Kidney epithelial cell (primary cell): Measurements from ENCODE around the gene MAP3K20. TPM values are rescaled to one million over a fixed set of nuclear protein-coding genes. Genes with fewer than 3 reads are reported as not detected.
A peak's percentile ranks its signal among the peaks of the same experiment; 100 is the strongest.
"Not testable (repeated sequence)": the region's sequence is repeated elsewhere in the genome, so short reads cannot be mapped to it uniquely, and the experiment has no call there.

Source experiments
- DNase-seq: peaks from one replicate; pipeline ENCODE4 v3.0.0-alpha.2; 2010; ENCODE audit warnings: low read depth
- H3K27me3 ChIP-seq: 2 replicates; pipeline ENCODE4 v1.6.0; 2011; ENCODE audit warnings: low read length; ENCODE audit not compliant: control insufficient read depth, insufficient read depth
- H3K36me3 ChIP-seq: 2 replicates; pipeline ENCODE4 v1.5.1; 2011; ENCODE audit warnings: low read length; ENCODE audit not compliant: control insufficient read depth, insufficient read depth
- H3K4me3 ChIP-seq: 2 replicates; pipeline ENCODE4 v1.5.1; 2011; ENCODE audit warnings: low read depth, mild to moderate bottlenecking, control low read depth, low read length
- CTCF ChIP-seq: IDR thresholded peaks from 2 replicates; pipeline ENCODE4 v1.5.1; 2011; ENCODE audit warnings: mild to moderate bottlenecking, moderate library complexity, low read length, control low read depth, inconsistent platforms; ENCODE audit not compliant: insufficient read depth, poor library complexity, severe bottlenecking
- total RNA-seq: library from RNA; depleted of rRNA; stranded (reverse); fragments of >200 nt; gene quantifications from 2 replicates; pipeline ENCODE4 v1.2.3, GENCODE V29; 2015

MAP3K20 gene
- total RNA-seq, 1 donor from 2014 or later, result 18.9 TPM

- no peaks in the 10 kb centered on the region for H3K36me3 ChIP-seq
- H3K4me3 ChIP-seq, result no peak overlapping the region
- TF ChIP-seq CTCF, result no peak
- H3K27me3 ChIP-seq, result no peaks in the 10 kb centered on the region
- DNase-seq, result peak; percentile 96
These were observed 84.3 kb downstream of the MAP3K20 start for GRCh38 chr2:173159791-173160463.

- DNase-seq, result no peak
- H3K4me3 ChIP-seq, result no peak overlapping the region
These were observed 85.0 kb downstream of the MAP3K20 start for GRCh38 chr2:173160618-173161017.

GRCh38 chr2:173161040-173161439 is 85.4 kb downstream of the MAP3K20 start:
- no peak for TF ChIP-seq CTCF
- DNase-seq, result no peak
- no peaks in the 10 kb centered on the region for H3K36me3 ChIP-seq
- H3K4me3 ChIP-seq, result no peak overlapping the region
- no peaks in the 10 kb centered on the region for H3K27me3 ChIP-seq

More at GRCh38 chr2:173160618-173161017, 85.0 kb downstream of the MAP3K20 start:
- Histone ChIP-seq H3K27me3 (no peaks in the 10 kb centered on the region), H3K36me3 (no peaks in the 10 kb centered on the region)
- no peak for TF ChIP-seq CTCF

- no peaks in the 10 kb centered on the region for H3K27me3 ChIP-seq
- TF ChIP-seq CTCF, result no peak
- DNase-seq, result no peak
- H3K4me3 ChIP-seq, result no peak overlapping the region
- H3K36me3 ChIP-seq, result no peaks in the 10 kb centered on the region
These were observed 85.9 kb downstream of the MAP3K20 start for GRCh38 chr2:173161507-173161906.

GRCh38 chr2:173163357-173163756 is 87.7 kb downstream of the MAP3K20 start:
- DNase-seq, H3K4me3 ChIP-seq, H3K36me3 ChIP-seq, H3K27me3 ChIP-seq: not testable (repeated sequence)

- TF ChIP-seq CTCF, result no peak
- DNase-seq, result no peak
These were observed 88.8 kb downstream of the MAP3K20 start for GRCh38 chr2:173164396-173164795.

More at GRCh38 chr2:173164396-173164795, 88.8 kb downstream of the MAP3K20 start:
- Histone ChIP-seq H3K27me3 (no peaks in the 10 kb centered on the region), H3K4me3 (no peak overlapping the region), H3K36me3 (no peaks in the 10 kb centered on the region)
